HS-27A (cell line): Measurements from ENCODE around the gene RAB33B.
"Not testable (repeated sequence)": the region's sequence is repeated elsewhere in the genome, so short reads cannot be mapped to it uniquely, and the experiment has no call there.

ENCODE experiments used
- DNase-seq: peaks from one replicate; pipeline ENCODE4 v3.0.0-alpha.2; 2012; ENCODE audit warnings: low read depth, missing footprints

The RAB33B gene

GRCh38 chr4:139454111-139455045 lies at the start of gene RAB33B:
RAB33B (plus strand) TSS chr4:139454121; CDS start chr4:139454196, 75 bp downstream.
- DNase-seq = no peak

DNA sequence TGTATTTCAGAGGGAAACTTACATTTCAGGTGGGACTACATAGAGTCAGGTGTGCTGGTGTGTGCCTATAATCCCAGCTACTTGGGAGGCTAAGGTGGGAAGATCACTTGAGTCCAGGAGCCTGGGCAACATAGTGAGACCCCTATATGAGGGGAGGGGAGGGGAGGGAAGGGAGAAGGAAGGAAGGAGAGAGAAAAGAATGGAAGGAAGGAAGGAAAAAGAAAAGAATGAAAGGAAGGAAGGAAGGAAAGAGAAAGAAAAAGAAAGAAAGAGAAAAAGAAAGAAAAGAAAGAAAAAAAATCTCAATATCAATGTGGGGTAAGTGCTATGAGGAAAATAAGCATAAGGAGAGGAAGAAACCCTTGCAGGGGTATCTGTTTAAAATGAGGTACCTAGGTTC lies 43.6 kb upstream of the RAB33B start:
- DNase-seq = no peak

DNA sequence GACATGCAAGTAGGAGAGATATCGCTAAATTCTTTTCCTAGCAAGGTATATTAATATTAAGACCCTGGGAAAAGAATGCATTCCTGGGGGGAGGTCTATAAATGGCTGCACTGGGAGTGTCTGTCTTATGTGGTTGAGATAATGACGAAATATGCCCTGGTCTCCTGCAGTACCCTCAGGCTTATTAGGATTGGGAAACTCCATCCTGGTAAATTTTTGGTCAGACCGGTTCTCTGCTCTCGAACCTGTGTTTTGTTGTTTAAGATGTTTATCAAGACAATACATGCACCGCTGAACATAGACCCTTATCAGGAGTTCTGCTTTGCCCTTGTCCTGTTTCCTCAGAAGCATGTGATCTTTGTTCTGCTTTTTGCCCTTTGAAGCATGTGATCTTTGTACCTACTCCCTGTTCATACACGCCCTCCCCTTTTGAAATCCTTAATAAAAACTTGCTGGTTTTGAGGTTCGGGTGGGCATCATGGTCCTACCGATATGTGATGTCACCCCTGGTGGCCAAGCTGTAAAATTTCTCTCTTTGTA lies 39.2 kb upstream of the RAB33B start:
- not testable (repeated sequence) for DNase-seq

- DNase-seq = peak; percentile 27
These were observed 37.7 kb upstream of the RAB33B start for GRCh38 chr4:139416073-139416673.

- DNase-seq = peak; percentile 20
These were observed 34.5 kb upstream of the RAB33B start for GRCh38 chr4:139419388-139419914.

- no peak for DNase-seq
These were observed 33.3 kb upstream of the RAB33B start for GRCh38 chr4:139420652-139421051.

DNA sequence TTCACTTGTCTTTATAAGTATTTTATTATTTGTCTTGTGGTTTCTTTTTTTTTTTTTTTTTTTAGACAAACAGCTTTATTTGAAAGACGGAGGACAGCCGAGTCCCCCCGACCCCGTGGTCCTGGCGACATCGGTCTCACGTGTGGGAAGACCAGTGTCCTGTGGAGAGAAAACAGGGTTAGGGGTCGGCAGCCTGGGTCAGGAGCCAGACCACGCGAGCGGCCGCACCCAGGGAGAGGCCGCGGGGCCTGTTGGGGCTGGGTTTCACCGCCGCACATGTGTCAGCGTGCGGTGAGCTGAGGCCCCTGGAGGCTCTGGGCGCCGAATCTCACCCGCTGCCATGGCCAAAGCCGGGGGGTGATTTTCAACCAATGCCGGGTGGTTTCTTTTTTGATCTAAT lies 17.8 kb upstream of the RAB33B start:
- DNase-seq = no peak

DNA sequence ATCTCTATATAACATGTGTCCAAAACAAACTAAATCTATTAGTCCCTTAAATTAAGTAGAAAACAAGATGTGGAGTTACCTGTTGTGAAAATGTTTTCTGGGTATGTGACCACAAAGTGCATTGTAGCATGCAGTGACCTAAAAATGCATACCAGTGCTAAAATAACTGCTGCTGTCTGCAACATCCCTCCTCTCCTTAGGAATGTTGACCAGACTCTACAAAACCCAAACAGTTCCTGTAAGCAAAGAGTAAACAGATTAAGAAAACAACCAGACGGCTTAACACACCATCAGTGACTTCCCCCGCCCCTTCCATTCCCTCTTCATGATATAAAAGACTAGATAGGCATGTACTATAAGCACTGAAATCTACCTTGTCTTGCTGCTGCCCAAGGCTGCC lies 15.8 kb upstream of the RAB33B start:
- DNase-seq = no peak

DNA sequence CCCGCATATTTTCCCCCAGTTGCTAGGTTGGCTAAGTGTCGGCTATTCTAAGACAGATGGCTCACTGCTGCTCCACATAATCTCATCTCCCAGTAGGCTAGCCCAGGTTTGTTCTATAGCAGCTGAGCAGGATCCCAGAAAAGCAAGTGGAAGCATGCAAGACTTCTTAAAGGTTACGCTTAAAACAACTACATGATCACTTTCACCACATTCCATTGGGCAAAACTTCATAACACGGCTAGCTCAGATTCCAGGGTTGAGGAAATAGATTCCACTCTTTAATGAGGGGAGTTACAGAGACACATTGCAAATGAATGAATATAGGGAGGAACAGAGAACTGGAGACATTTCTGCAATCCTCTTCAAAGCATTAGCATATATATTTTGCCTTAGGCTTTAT lies 12.9 kb upstream of the RAB33B start:
- DNase-seq = no peak

- no peak for DNase-seq
These were observed 10.3 kb upstream of the RAB33B start for GRCh38 chr4:139443661-139444060.

- not testable (repeated sequence) for DNase-seq
These were observed 9.0 kb upstream of the RAB33B start for GRCh38 chr4:139444881-139445280.

- not testable (repeated sequence) for DNase-seq
These were observed 6.8 kb upstream of the RAB33B start for GRCh38 chr4:139447078-139447477.

- no peak for DNase-seq
These were observed 3.3 kb upstream of the RAB33B start for GRCh38 chr4:139450586-139450985.

GRCh38 chr4:139451997-139452396 lies 1.9 kb upstream of the RAB33B start:
- DNase-seq = no peak

- no peak for DNase-seq
These were observed 915 bp upstream of the RAB33B start for GRCh38 chr4:139453041-139453370.

DNA sequence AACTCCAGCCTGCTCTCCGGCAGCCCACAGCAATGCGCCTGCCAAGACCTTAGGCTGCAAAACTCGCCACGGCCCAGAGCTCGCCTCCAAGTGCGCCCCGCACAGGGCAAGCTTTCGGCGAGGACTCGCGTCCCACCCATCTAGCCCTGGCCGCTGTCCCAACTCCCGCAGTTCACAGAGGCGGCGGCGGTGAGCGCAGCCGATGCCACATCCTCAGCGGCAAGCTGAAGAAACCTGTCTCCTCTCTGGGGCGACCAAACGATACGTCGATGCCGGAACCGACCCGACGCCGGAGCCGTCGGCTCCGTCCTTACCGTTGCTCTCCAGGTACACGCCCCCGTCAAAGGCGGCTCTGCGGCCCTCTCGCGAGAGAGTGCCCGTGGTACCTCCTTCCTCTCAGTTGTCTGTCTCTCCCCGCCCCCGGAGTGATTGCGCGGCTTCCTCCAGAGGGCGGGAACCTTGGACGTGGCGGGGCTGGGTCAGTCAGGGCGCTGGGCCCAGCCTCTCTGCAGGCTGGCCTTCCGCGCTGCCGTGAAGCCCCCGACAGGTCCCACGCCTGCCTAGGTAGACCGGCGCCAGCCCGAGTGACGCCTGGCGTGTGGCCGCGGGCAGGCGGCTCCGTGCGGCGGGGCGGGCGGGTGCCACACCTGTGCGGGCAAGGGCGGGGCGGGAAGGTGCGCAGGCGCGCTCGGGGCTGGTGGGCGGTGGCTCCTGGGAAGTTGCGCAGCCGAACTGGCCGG lies 380 bp upstream of the RAB33B start:
- peak; percentile 95 for DNase-seq

DNA sequence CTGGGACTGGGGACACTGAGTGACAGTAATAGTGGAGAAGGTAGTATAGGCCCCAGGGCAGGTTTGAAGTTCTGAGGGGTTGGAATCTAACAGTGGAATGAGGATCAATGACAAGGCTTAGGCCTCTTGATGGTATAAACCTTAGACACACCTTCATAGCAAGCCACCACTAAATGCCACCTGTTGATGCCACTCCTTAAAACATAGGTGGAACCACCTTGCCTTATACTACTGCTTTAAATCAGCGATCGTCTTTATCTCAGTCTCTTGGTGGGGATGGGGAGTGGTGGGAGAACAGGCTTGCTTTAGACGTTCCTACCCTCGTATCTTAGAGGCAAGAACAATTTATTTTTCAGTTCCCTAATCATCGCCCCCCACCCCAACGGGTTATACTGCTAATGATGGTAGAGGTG lies 1.2 kb downstream of the RAB33B start:
- DNase-seq = no peak

- no peak for DNase-seq
These were observed 3.4 kb downstream of the RAB33B start for GRCh38 chr4:139457318-139457717.

GRCh38 chr4:139458543-139458942 lies 4.6 kb downstream of the RAB33B start:
- DNase-seq = no peak

DNA sequence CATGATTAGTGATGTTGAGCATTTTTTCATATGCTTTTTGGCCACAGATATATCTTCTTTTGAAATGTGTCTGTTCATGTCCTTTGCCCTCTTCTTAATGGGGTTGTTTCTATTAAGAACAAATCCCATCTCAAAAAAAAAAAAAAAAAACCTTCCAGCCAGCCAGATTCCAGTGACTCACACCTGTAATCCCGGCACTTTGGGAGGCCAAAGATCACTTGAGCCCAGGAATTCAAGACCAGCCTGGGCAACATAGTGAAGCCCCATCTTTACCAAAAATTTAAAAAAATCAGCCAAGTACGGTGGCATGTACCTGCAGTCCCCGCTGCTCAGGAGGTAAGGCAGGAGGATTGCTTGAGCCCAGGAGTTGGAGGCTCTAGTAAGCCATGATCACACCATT lies 5.1 kb downstream of the RAB33B start:
- DNase-seq = no peak

DNA sequence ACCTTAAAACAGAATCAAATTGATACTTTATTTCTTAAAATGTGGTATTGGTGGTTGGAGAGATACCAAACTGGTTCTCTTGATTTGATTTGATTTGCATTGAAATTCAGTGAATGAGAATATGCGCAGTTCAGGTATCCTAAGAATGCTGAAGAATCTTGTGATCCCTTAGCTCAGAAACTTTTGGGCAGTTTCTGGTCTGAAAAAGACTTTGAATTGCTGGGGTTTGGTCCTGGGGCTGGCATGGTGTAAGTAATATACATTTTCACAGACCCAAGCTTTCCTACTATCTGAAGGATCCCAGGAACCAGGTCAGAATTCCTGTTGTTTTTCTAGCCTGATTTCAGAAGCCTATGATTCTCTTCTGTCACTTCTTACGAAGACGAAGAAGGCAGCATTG lies 6.6 kb downstream of the RAB33B start:
- no peak for DNase-seq

GRCh38 chr4:139461022-139461628 lies 7.2 kb downstream of the RAB33B start:
- DNase-seq = no peak
